HG03354 (cell line): ENCODE data around the gene LYRM1.

ENCODE experiments used
- ATAC-seq: cut with Tn5 transposase; IDR thresholded peaks from one replicate; pipeline ENCODE4 v1.9.1; 2021; ENCODE audit warnings: mild to moderate bottlenecking; ENCODE audit not compliant: unreplicated experiment, poor library complexity, severe bottlenecking

LYRM1 gene

GRCh38 chr16:20899477-20900298 lies 883 bp upstream of the LYRM1 start:
- no peak for ATAC-seq

- ATAC-seq, result no peak
Observed at GRCh38 chr16:20901068-20901435, 481 bp downstream of the LYRM1 start.

GRCh38 chr16:20901436-20902112 lies 1.0 kb downstream of the LYRM1 start:
- ATAC-seq, result peak; percentile 34

- no peak for ATAC-seq
Observed at GRCh38 chr16:20902426-20902825, 1.9 kb downstream of the LYRM1 start.

- ATAC-seq, result no peak
Observed at GRCh38 chr16:20903116-20903898, 2.7 kb downstream of the LYRM1 start.

GRCh38 chr16:20903899-20904506 lies 3.4 kb downstream of the LYRM1 start:
- ATAC-seq, result no peak

- no peak for ATAC-seq
Observed at GRCh38 chr16:20904507-20905081, 4.0 kb downstream of the LYRM1 start.

- ATAC-seq, result no peak
Observed at GRCh38 chr16:20905576-20905975, 5.0 kb downstream of the LYRM1 start.

- ATAC-seq, result no peak
Observed at GRCh38 chr16:20906341-20907255, 6.0 kb downstream of the LYRM1 start.

GRCh38 chr16:20910781-20911321 lies 10.3 kb downstream of the LYRM1 start:
- ATAC-seq, result no peak

GRCh38 chr16:20911361-20911760 lies 10.8 kb downstream of the LYRM1 start:
- ATAC-seq, result no peak

GRCh38 chr16:20916289-20916688 lies 15.7 kb downstream of the LYRM1 start:
- ATAC-seq, result no peak

GRCh38 chr16:20916942-20917341 lies 16.4 kb downstream of the LYRM1 start:
- no peak for ATAC-seq

- ATAC-seq, result no peak
Observed at GRCh38 chr16:20918486-20919239, 18.1 kb downstream of the LYRM1 start.

- no peak for ATAC-seq
Observed at GRCh38 chr16:20920091-20920490, 19.5 kb downstream of the LYRM1 start.

- no peak for ATAC-seq
Observed at GRCh38 chr16:20920799-20921198, 20.2 kb downstream of the LYRM1 start.

GRCh38 chr16:20923876-20924275 lies 23.3 kb downstream of the LYRM1 start:
- no peak for ATAC-seq

- no peak for ATAC-seq
Observed at GRCh38 chr16:20925751-20926150, 25.2 kb downstream of the LYRM1 start.
